GM18511 (cell line): ENCODE data around the gene MAP3K4.
"Not testable (repeated sequence)": the region's sequence is repeated elsewhere in the genome, so short reads cannot be mapped to it uniquely, and the experiment has no call there.

Experiments
- ATAC-seq: cut with Tn5 transposase; IDR thresholded peaks from one replicate; pipeline ENCODE4 v1.9.1; 2021; ENCODE audit warnings: mild to moderate bottlenecking, moderate library complexity; ENCODE audit not compliant: unreplicated experiment

Gene MAP3K4

DNA sequence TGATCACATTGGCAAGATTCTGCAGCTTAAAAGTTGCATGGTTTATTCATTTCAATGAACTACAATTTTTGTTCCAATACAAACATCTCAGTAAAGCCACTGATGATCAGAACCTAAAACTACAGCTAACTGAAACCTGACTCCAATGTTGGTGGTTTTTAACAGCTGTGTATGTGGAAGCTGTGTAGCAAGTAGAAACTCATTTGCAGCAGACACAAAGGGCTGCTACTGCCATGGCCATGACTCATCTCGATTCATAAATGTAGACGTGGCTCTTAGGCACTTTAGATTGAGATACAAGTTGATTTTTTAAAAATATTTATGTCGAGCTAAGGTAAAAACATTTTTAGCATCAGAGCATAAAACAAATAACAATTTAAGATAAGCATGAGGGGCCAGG lies 19.5 kb upstream of the MAP3K4 start:
- ATAC-seq: peak; percentile 83

DNA sequence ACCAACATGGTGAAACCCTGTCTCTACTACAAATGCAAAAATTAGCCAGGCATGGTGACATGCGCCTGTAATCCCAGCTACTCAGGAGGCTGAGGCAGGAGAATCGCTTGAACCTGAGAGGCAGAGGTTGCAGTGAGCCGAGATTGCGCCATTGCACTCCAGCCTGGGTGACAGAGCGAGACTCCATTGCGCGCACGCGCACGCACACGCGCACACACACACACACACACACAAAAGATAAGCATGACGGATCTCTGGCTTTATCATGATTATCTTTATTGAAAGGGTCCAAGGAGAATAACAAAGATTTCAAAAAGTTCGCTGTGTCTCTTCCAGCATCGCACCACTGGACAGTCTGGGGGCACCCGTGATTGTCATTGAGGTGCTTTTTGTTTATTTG lies 19.0 kb upstream of the MAP3K4 start:
- ATAC-seq: not testable (repeated sequence)

GRCh38 chr6:160973311-160974250 lies 18.0 kb upstream of the MAP3K4 start:
- no peak for ATAC-seq

- no peak for ATAC-seq
Measured at GRCh38 chr6:160974304-160974771, 17.2 kb upstream of the MAP3K4 start.

- ATAC-seq: no peak
Measured at GRCh38 chr6:160975162-160975561, 16.4 kb upstream of the MAP3K4 start.

- not testable (repeated sequence) for ATAC-seq
Measured at GRCh38 chr6:160975961-160976360, 15.6 kb upstream of the MAP3K4 start.

DNA sequence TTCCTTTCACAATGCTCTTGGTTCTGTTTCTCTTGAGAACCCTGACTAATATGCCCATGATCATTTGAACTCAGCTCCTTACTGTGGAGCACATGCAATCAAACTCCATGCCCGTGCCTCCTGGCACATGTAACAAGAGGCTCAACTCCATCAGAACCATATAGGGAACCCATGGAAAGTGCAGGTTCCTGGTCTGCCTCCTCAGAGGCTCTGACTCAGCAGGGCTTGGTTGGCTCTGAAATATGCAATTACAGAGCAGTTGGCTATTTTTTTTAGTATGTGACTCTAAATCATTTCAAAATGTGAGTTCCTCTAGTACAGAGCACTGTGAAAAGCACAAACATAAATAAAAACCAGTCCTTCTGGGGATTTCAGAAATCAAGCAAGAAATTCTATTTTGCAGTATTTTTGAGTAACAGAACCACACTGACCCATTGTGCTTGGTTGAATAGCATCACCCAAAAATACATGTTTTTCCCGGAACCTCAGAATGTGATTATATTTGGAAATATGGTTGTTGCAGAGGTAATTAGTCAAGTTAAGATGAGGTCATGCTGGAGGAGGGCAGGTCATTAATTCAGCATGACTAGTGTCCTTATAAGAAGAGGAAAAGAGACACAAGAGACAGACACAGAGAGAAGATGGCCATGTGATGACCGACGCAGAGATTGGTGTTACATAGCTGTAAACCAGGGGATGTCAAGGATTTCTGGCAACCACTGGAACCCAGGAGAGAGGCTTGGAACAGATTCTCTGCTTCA lies 13.2 kb upstream of the MAP3K4 start:
- no peak for ATAC-seq

DNA sequence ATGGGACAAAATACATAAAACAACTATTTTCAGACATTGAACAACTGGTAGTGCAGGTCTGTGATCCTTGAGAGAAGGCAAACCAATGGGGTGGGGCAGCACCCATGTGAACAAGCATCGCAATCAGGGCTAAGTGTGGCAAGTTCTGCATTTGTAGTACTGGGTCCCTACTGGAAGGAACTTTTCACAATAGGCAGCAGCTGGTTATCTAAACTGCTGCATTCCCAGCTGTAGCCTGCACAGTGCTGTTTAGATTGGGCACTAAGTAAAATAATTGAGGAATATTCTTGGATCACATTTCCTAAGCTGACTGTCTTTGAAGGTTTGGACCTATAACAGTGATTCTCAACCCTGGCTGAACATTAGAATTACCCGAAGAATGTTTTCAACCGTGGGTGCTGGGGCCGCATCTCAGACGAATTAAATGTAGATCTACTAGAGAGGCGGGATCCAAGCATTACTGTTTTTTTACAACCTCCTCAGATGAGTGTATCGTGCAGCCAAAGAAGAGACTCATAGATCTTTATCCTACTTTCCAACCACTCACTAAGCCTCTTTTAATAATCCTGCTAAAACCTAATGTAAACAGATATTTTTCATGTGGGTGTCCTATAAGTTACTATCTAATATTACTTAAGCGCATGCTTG lies 12.4 kb upstream of the MAP3K4 start:
- ATAC-seq: no peak

DNA sequence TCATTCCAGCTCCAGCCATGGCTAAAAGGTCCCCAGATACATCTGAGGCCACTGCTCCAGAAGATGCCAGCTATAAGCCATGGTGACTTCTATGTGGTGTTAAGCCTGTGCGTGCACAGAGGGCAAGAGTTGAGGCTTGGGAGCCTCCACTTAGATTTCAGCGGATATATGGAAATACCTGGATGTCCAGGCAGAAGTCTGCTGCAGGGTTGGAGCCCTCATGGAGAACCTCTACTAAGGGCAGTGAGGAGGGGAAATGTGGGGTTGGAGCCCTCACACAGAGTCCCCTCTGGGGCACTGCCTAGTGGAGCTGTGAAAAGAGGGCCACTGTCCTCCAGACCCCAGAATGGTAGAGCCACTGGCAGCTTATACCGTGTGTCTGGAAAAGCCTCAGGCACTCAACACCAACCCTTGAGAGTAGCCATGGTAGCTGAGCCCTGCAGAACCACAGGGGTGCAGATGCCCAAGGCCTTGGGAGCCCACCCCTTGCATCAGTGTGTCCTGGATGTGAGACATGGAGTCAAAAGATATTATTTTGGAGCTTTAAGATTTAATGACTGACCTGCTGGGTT lies 8.1 kb upstream of the MAP3K4 start:
- not testable (repeated sequence) for ATAC-seq

DNA sequence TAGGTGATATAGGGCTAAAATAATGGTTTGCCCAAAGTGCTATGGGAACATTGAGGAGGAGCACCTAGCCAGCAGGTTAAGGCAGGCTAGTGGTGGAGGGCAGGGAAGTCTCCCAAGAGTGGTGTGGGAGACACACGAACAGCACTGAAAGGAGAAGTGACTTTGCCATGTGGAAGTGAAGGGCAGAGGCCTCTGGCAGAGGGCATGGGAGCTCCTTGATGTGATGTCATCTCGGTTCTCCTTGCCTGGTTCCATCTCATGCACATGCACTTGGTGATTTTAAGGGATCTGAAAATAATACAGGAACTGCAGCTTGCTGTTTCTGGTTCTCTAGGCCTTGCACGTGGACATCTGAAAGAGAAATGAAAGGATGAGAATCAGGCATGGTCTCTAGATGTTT lies 4.7 kb upstream of the MAP3K4 start:
- no peak for ATAC-seq

GRCh38 chr6:160987265-160987664 lies 4.3 kb upstream of the MAP3K4 start:
- ATAC-seq: no peak

DNA sequence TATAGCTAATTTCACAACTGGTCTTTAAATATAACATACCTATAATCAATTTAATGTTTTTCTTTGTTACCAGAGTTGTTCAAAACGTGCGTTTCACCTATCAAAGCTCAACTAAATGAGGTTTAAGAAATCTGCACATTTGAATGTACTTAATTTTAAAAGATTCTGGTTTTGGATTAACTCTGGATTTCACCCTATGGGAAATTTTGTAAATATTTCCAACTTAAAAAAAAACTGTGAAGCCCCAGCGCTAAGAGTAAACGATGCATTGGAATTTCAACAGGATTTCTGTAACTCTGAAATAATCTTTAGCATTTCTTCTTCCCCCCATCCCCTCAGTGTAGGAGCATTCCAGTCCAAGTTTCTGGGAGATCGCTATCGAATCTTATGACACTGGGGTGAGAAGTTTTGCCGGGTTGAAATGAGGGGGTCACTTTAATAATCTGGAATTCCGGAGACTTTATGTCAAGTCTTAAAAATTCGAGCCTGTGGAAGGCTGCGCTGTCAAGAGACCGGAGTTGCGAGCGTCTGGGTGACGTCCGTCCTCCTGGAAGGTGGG lies 643 bp upstream of the MAP3K4 start:
- no peak for ATAC-seq

DNA sequence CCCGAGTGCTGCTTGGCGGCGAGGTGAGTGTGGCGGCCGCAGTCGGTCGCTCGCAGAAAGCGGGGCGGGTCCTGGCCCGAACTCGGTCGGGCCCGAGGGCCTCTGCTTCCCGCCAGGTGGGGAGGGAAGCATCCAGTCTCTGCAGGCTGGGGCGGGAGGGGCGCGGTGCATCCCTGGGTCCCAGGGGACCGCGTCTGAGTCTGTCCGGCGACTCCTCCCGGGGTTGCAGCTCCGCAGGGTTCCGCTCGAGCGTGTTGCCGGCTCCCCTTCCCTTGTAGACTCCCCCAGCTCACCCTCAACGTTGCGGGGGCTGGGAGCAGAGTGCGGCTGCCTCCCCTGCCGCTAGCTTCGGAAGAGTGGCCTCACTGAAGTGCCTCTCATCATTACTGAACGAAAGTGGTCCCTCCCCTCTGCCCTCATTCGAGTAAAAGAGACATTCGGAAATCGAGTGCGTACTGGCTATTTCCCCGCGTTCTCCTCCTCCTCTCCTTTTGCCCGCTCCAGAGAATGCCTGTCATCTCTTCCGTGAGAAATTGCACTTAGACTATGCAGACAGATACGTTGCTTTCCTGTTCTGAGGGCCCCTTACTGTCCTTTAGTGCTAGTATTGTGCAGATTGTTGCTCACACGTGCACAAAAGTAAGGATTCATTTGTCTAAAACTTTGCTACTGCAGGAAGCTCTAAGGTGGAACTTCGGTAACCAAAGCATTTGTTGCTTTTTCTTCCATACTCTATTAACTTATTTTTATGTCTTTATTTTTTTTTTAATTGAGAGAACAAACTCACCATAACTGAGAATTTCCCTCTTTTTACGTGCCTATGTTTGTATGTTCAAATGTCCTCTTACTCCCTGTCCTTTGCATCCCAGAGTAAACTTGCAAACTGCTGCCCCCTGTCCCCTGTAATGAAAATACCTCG lies 751 bp downstream of the MAP3K4 start:
- peak; percentile 57 for ATAC-seq

DNA sequence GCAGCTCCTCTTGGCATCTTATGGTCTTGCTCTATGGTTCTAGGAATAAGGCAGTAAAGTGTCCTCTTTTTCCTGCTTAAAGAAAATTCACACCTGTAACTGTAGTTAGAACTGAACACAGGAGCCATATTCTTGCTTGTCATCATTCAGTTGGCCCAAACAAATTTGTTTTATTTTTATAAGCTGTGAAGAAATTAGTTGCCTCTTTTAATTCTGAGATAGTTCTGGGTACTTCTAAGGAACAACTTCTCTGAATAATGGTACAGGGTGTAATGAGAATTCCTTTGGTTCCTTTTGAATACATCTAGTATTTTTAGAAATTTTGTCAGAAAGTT lies 1.4 kb downstream of the MAP3K4 start:
- no peak for ATAC-seq

DNA sequence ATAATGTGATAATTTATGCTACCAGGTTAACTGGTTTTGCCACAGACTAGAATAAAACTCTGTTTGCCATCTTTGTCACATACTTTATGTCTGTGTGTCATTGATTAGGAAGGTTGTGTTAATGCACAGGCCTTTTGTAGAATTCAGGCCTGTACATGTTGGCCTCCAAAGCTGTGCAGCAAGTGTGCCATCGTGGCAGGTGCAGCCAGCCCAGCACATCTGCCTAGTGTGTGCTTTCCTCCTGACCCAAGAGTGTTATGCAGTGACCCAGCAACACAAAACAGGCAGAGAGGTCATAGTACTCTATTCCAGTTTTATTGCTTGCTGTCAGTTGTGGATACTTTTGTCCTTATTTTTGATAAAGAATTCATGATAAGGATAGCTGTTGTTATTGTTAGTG lies 3.7 kb downstream of the MAP3K4 start:
- ATAC-seq: no peak

DNA sequence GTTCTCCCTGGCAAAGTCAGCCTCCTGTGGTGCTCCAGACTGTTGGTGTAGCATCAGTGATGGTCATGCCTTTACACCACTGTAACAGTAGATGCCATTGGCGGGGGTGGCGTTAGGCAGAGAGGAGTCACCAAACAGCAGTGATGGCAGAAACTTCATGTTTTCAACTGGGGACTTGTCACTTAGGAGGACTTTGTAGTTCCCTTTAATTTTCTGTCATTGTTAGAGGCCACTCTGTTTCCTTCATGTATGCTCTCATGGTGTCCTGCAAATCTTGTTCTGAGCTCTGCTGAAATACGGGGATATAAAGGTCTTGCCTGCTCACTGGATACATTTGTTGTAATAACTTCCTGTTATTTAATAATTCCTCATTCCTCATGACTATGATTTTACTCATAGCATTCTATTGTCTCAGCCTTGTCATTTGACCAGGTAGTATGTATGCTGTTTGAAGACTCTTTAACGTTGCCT lies 4.6 kb downstream of the MAP3K4 start:
- ATAC-seq: no peak

DNA sequence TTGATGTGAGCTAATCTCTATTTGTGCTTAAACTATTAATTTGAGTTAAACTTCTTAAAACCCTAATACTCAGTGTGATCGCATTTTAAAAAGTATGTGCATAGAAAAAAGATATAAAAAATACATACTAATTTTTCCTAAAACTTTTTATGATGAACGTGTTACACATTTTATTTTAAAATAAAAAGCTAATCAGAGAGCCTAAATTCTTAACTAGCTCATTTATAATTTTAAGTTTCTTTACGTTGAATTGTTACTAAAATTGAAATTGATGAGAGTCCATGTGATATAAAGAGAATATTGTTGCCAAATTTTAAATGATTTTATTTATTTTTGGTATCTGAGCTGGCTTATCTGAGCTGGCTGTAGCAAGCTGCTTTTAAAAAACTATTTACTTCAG lies 6.6 kb downstream of the MAP3K4 start:
- no peak for ATAC-seq

DNA sequence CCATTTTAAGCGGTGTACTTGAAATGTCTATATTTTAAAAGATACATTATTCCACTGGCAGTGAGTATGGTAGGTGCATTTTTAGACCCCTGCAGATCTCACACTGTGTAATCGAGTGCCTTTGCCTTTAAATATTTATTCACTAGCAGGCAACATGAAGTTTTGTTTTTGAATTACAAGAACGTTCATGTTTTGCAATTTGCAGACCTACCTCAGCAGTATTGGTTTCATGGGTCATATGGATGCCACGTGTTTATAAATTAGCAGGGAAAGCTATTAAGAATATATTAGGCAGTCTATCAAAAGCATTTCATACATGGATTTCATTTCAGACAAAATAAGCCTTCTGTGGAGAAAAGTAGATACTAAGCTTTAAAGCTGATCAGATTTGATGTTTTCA lies 7.2 kb downstream of the MAP3K4 start:
- ATAC-seq: no peak

- no peak for ATAC-seq
Measured at GRCh38 chr6:160999516-160999915, 7.9 kb downstream of the MAP3K4 start.

- no peak for ATAC-seq
Measured at GRCh38 chr6:161000632-161001031, 9.1 kb downstream of the MAP3K4 start.
